ENCODE measurements around the gene CFAP299. TPM values are rescaled to one million over a fixed set of nuclear protein-coding genes. Genes with fewer than 3 reads are reported as not detected.

Gene CFAP299
- total and polyA plus RNA-seq, 9 of the 15 experiments (the other 6 are each of a cell fraction or from before 2014, with no cell fraction given), result 0.09 to 3.0 (median 0.76) TPM

DNA sequence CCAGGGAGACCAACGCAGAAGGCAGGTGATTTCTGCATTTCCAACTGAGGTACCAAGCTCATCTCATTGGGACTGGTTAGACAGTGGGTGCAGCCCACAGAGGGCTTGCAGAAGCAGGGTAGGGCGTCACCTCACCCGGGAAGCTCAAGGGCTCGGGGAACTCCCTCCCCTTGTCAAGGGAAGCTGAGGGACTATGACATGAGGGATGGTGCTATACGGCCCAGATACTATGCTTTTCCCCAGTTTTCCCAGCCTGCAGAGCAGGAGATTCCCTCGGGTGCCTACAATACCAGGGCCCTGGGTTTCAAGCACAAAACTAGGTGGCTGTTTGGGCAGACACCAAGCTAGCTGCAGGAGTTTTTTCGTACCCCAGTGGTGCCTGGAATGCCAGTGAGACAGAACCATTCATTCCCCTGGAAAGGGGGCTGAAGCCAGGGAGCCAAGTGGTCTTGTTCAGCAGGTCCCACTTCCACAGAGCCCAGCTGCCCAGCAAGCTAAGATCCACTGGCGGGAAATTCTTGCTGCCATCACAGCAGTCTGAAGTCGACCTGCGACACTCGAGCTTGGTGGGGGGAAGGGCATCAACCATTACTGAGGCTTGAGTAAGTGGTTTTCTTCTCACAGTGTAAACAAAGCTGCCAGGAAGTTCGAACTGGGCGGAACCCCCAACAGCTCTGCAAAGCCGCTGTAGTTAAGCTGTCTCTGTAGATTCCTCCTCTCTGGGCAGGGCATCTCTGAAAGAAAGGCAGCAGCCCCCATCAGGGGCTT, 103.9 kb downstream of the CFAP299 start (continued):
- TF ChIP-seq FOXA3 (CRISPR knock-in tag; conservative IDR thresholded peaks at IDR 0.05 in 1 of 2, IDR thresholded peaks at IDR 0.05 in 1 of 2) (peak; percentile 83 to 88), TCF3 (CRISPR knock-in tag; IDR thresholded peaks at IDR 0.05) (0 out of 2 replicates have a peak, but pooled peaks have one; percentile 5)

DNA sequence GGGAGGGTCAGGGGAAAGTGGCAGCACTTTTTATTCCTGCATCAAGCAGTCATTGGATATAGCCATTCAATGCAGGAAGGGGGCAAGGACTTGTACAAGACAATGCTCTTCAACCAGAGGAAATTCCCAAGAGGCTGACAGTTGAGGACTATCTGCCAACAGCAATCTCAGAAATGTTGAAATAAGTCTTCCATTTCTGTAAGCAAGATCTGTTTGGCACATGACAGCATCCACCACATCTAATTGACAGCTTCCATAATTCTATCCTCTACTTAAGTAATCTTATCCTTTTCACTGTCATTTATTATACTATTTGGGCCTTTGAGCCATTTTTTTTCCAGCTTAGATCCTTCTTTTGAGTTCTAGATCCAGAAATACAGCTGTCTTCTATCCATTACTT, 110.7 kb downstream of the CFAP299 start:
- no peaks in the 10 kb centered on the region for H3K9me3 ChIP-seq (replicated peaks; ENCODE audit: control insufficient read depth, insufficient read depth, low read depth, low read length)
- DNase-seq (ENCODE audit: extremely low read depth in 1 of 4, low spot score in 3 of 4), result no peak
- no peak for ATAC-seq
- BruUV-seq (replicated peaks), result no TSS peak
- in situ Hi-C loops (cut with MboI) (no loop called here), intact Hi-C loops (cut with micrococcal nuclease) (no loop called here)
- POLR2A ChIA-PET, result no interaction called here
- no peaks in the 10 kb centered on the region for H3K36me3 ChIP-seq (ENCODE audit: control insufficient read depth, insufficient read depth, low read length)
- H4K20me1 ChIP-seq (replicated peaks; ENCODE audit: control insufficient read depth, insufficient read depth, low read length), result no peaks in the 10 kb centered on the region
- H3K9me1 ChIP-seq (ENCODE audit: control insufficient read depth, insufficient read depth, low read length), result no peaks in the 10 kb centered on the region
- H3K27ac ChIP-seq (ENCODE audit: extremely low read depth, low read depth, low read length), result no peak overlapping the region
- CTCF ChIA-PET (ENCODE audit: low intra/inter-chr PET ratio), result no interaction called here
- no peak for FAIRE-seq
- H3K79me2 ChIP-seq (ENCODE audit: control insufficient read depth, insufficient read depth, low read length), result no peaks in the 10 kb centered on the region
- TF ChIP-seq ZNF785 (CRISPR knock-in tag; IDR thresholded peaks at IDR 0.05) (no peak), TCFL5 (CRISPR knock-in tag; conservative IDR thresholded peaks at IDR 0.05) (no peak), SUPT5H (IDR thresholded peaks at IDR 0.05) (no peak), TEAD2 (tag; IDR thresholded peaks at IDR 0.05) (no peak), LCOR (CRISPR knock-in tag; IDR thresholded peaks at IDR 0.05) (no peak), FOXJ2 (tag; IDR thresholded peaks at IDR 0.05) (no peak), SMAD1 (IDR thresholded peaks at IDR 0.05; ENCODE audit: low read depth, low read length, partially characterized antibody) (no peak), CAMTA2 (CRISPR knock-in tag; conservative IDR thresholded peaks at IDR 0.05) (no peak), TRIM28 (IDR thresholded peaks at IDR 0.05) (no peak), BRF1 (IDR thresholded peaks at IDR 0.05; ENCODE audit: borderline replicate concordance, extremely low read depth, insufficient read length) (no peak), HDAC8 (tag; IDR thresholded peaks at IDR 0.05) (no peak), GABPA (tag; conservative IDR thresholded peaks at IDR 0.05; ENCODE audit: low read depth) (no peak)
- TF ChIP-seq, protein P1, sequence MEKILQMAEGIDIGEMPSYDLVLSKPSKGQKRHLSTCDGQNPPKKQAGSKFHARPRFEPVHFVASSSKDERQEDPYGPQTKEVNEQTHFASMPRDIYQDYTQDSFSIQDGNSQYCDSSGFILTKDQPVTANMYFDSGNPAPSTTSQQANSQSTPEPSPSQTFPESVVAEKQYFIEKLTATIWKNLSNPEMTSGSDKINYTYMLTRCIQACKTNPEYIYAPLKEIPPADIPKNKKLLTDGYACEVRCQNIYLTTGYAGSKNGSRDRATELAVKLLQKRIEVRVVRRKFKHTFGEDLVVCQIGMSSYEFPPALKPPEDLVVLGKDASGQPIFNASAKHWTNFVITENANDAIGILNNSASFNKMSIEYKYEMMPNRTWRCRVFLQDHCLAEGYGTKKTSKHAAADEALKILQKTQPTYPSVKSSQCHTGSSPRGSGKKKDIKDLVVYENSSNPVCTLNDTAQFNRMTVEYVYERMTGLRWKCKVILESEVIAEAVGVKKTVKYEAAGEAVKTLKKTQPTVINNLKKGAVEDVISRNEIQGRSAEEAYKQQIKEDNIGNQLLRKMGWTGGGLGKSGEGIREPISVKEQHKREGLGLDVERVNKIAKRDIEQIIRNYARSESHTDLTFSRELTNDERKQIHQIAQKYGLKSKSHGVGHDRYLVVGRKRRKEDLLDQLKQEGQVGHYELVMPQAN (IDR thresholded peaks at IDR 0.05; ENCODE audit: borderline replicate concordance), result no peak
- TF ChIP-seq, protein P2, sequence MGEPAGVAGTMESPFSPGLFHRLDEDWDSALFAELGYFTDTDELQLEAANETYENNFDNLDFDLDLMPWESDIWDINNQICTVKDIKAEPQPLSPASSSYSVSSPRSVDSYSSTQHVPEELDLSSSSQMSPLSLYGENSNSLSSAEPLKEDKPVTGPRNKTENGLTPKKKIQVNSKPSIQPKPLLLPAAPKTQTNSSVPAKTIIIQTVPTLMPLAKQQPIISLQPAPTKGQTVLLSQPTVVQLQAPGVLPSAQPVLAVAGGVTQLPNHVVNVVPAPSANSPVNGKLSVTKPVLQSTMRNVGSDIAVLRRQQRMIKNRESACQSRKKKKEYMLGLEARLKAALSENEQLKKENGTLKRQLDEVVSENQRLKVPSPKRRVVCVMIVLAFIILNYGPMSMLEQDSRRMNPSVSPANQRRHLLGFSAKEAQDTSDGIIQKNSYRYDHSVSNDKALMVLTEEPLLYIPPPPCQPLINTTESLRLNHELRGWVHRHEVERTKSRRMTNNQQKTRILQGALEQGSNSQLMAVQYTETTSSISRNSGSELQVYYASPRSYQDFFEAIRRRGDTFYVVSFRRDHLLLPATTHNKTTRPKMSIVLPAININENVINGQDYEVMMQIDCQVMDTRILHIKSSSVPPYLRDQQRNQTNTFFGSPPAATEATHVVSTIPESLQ (CRISPR knock-in tag; IDR thresholded peaks at IDR 0.05), result no peak
- TF ChIP-seq, protein P3, sequence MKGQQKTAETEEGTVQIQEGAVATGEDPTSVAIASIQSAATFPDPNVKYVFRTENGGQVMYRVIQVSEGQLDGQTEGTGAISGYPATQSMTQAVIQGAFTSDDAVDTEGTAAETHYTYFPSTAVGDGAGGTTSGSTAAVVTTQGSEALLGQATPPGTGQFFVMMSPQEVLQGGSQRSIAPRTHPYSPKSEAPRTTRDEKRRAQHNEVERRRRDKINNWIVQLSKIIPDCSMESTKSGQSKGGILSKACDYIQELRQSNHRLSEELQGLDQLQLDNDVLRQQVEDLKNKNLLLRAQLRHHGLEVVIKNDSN (CRISPR knock-in tag; IDR thresholded peaks at IDR 0.05), result no peak
- H3K4me1 ChIP-seq (replicated peaks in 1 of 2; ENCODE audit: control insufficient read depth in 2 of 2, insufficient read depth in 2 of 2, low read length in 2 of 2), result no peaks in the 10 kb centered on the region
- H3K4me2 ChIP-seq (ENCODE audit: insufficient read depth, low read length), result no peak overlapping the region
- H3K9ac ChIP-seq (ENCODE audit: insufficient read depth in 1 of 2, low read depth in 2 of 2, low read length in 2 of 2), result no peak overlapping the region
- no peaks in the 10 kb centered on the region for H3K27me3 ChIP-seq (ENCODE audit: control insufficient read depth in 2 of 2, insufficient read depth in 2 of 2, low read length in 2 of 2)
- no peak overlapping the region for H2AFZ ChIP-seq (ENCODE audit: low read depth, low read length)
- H3K4me3 ChIP-seq, result no peak overlapping the region

All from K562 (cell line).